Measurements from ENCODE around the gene PRDM9.
"Not testable (repeated sequence)": the region's sequence is repeated elsewhere in the genome, so short reads cannot be mapped to it uniquely, and the experiment has no call there.

The PRDM9 gene

GRCh38 chr5:23496576-23496975 lies 10.8 kb upstream of the PRDM9 start:
- H3K4me3 Mint-ChIP-seq: no peak overlapping the region
- intact Hi-C loops (cut with micrococcal nuclease): no loop called here
- H3K36me3 Mint-ChIP-seq (ENCODE audit: low read depth): no peaks in the 10 kb centered on the region

DNA sequence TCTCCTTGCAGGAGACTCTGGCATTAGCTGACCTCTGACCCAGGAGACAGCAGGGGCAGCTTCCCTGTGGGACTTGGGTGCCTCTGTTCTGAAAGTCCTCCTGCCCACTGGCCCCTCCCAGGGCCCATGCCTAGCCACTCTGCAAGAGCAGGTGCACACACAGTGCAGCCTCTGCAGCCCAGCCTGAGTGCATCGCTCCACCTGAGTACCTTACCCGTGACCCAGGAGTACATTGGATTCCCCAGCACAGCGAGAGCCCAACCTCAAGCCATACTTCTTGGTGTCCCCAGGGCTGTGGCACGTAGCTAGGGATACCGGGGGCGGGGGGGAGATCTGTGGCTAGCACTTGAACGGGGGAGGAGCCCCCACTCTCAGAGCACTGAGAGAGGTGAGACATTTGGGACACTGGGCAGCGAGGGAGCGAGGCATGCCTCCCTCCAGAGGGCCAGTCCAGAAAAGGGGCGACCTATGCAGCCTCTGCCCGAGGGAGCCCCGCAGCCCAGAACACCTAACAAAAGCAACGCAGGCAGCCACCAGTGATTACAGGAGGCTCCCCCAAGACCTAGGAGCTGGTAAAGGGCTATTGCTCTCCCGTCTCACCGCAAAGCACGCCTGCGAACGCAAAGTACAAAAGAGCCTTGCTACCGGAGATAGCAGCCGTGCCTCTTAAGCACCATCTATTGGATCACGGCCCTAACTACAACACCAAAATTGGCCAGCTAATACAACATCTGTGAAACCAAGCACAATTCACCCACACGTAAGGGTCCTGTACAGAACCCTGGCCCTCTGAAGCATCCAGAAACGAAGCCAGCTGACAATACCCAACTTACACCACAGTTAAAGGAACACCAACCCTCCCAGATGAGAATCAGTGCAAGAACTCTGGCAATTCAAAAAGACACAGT lies 826 bp upstream of the PRDM9 start:
- no peaks in the 10 kb centered on the region for H3K36me3 Mint-ChIP-seq (ENCODE audit: low read depth)
- H3K4me1 Mint-ChIP-seq (ENCODE audit: low read depth): no peaks in the 10 kb centered on the region
- H3K4me3 Mint-ChIP-seq: no peak overlapping the region
- intact Hi-C loops (cut with micrococcal nuclease): no loop called here
- no peaks in the 10 kb centered on the region for H3K27me3 Mint-ChIP-seq
- no peak overlapping the region for H3K27ac Mint-ChIP-seq
- H3K9me3 Mint-ChIP-seq: peaks cover 56% of the 10 kb centered on the region

More at GRCh38 chr5:23496576-23496975, 10.8 kb upstream of the PRDM9 start:
- no peaks in the 10 kb centered on the region for H3K27me3 Mint-ChIP-seq
- H3K4me1 Mint-ChIP-seq (ENCODE audit: low read depth): no peaks in the 10 kb centered on the region
- peaks cover 17% of the 10 kb centered on the region for H3K9me3 Mint-ChIP-seq
- H3K27ac Mint-ChIP-seq: no peak overlapping the region

GRCh38 chr5:23510434-23510833 lies 3.0 kb downstream of the PRDM9 start:
- H3K9me3 Mint-ChIP-seq: peaks cover 64% of the 10 kb centered on the region
- H3K27ac Mint-ChIP-seq; H3K4me1 Mint-ChIP-seq (ENCODE audit: low read depth); intact Hi-C loops (cut with micrococcal nuclease); H3K4me3 Mint-ChIP-seq; H3K27me3 Mint-ChIP-seq; H3K36me3 Mint-ChIP-seq (ENCODE audit: low read depth): not testable (repeated sequence)

GRCh38 chr5:23522553-23522952 lies 15.1 kb downstream of the PRDM9 start:
- Mint-ChIP-seq H3K27me3 (no peaks in the 10 kb centered on the region), H3K9me3 (peaks cover 31% of the 10 kb centered on the region), H3K4me3 (no peak overlapping the region), H3K27ac (no peak overlapping the region), H3K36me3 (ENCODE audit: low read depth) (no peaks in the 10 kb centered on the region), H3K4me1 (ENCODE audit: low read depth) (no peaks in the 10 kb centered on the region)
- intact Hi-C loops (cut with micrococcal nuclease): no loop called here

DNA sequence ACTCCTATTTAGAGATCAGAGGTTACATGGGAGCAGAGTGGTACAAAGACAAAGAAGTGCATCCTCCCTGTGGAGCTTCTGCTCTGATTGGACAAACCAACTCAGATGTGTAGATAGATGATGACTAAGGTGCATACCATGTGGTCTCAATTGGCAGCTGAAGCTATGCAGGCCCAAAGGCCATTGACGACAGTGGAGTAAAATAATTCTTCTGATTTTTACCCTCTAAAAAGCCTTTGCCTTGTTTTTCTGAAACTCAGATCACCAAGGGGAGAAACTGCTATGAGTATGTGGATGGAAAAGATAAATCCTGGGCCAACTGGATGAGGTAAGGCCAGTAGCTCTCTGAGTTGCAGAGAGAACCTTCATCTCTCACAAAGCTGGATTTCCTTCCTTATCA lies 15.6 kb downstream of the PRDM9 start:
- H3K9me3 Mint-ChIP-seq: peaks cover 36% of the 10 kb centered on the region
- H3K36me3 Mint-ChIP-seq (ENCODE audit: low read depth): no peaks in the 10 kb centered on the region
- no peaks in the 10 kb centered on the region for H3K27me3 Mint-ChIP-seq
- H3K4me1 Mint-ChIP-seq (ENCODE audit: low read depth): no peaks in the 10 kb centered on the region
- intact Hi-C loops (cut with micrococcal nuclease): no loop called here
- no peak overlapping the region for H3K4me3 Mint-ChIP-seq
- H3K27ac Mint-ChIP-seq: no peak overlapping the region

DNA sequence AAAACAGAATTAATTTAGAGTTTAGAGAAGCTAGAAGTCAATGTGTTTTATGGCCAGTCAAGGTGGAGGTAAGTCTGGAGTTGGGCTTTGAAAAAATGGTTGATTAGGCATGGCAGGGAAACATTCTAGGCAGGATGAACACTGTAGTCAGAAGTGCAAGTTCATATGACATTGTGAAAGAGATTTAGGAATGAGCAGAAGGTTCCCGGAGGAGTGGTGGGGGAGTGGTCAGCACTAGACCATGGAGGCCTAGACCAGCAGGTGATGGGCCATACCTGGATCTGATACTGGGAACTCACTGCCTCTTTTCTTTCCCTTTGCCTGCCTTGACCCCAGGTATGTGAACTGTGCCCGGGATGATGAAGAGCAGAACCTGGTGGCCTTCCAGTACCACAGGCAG lies 16.6 kb downstream of the PRDM9 start:
- Mint-ChIP-seq H3K27me3 (no peaks in the 10 kb centered on the region), H3K36me3 (ENCODE audit: low read depth) (no peaks in the 10 kb centered on the region), H3K9me3 (peaks cover 46% of the 10 kb centered on the region), H3K27ac (no peak overlapping the region), H3K4me1 (ENCODE audit: low read depth) (no peaks in the 10 kb centered on the region), H3K4me3 (no peak overlapping the region)
- intact Hi-C loops (cut with micrococcal nuclease): no loop called here

DNA sequence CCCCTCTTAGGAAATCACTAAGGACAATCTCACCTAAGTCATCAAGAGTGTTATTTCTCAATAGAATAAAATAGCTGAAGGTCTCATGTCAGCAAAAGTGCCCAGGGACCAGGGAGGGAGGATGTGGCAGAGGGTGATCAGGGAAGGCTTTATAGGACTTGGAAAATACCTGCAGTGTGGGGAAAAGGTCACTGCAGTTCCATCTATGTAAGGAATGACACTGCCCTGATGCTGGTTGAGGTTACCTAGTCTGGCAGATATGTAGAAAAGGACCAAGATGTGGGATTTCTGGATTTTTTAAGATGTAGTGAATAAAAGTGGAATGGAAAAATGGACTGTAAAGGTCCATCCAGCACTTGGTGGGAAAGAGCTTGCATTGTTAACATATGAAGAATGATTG lies 18.3 kb downstream of the PRDM9 start:
- no peaks in the 10 kb centered on the region for H3K27me3 Mint-ChIP-seq
- no peak overlapping the region for H3K27ac Mint-ChIP-seq
- H3K9me3 Mint-ChIP-seq: peaks cover 40% of the 10 kb centered on the region
- H3K4me1 Mint-ChIP-seq (ENCODE audit: low read depth): no peaks in the 10 kb centered on the region
- intact Hi-C loops (cut with micrococcal nuclease): no loop called here
- no peak overlapping the region for H3K4me3 Mint-ChIP-seq
- H3K36me3 Mint-ChIP-seq (ENCODE audit: low read depth): no peaks in the 10 kb centered on the region

DNA sequence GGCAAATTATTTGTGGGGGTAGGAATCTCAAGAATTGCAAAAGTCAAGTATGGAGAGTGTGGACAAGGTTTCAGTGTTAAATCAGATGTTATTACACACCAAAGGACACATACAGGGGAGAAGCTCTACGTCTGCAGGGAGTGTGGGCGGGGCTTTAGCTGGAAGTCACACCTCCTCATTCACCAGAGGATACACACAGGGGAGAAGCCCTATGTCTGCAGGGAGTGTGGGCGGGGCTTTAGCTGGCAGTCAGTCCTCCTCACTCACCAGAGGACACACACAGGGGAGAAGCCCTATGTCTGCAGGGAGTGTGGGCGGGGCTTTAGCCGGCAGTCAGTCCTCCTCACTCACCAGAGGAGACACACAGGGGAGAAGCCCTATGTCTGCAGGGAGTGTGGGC lies 19.2 kb downstream of the PRDM9 start:
- H3K36me3 Mint-ChIP-seq (ENCODE audit: low read depth); H3K4me3 Mint-ChIP-seq; intact Hi-C loops (cut with micrococcal nuclease); H3K27ac Mint-ChIP-seq; H3K27me3 Mint-ChIP-seq; H3K4me1 Mint-ChIP-seq (ENCODE audit: low read depth): not testable (repeated sequence)
- H3K9me3 Mint-ChIP-seq: peaks cover 38% of the 10 kb centered on the region

DNA sequence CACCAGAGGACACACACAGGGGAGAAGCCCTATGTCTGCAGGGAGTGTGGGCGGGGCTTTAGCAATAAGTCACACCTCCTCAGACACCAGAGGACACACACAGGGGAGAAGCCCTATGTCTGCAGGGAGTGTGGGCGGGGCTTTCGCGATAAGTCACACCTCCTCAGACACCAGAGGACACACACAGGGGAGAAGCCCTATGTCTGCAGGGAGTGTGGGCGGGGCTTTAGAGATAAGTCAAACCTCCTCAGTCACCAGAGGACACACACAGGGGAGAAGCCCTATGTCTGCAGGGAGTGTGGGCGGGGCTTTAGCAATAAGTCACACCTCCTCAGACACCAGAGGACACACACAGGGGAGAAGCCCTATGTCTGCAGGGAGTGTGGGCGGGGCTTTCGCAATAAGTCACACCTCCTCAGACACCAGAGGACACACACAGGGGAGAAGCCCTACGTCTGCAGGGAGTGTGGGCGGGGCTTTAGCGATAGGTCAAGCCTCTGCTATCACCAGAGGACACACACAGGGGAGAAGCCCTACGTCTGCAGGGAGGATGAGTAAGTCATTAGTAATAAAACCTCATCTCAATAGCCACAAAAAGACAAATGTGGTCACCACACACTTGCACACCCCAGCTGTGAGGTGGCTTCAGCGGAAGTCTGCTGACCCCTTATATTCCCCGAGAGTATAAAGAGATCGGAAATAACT lies 20.0 kb downstream of the PRDM9 start:
- H3K27ac Mint-ChIP-seq; H3K27me3 Mint-ChIP-seq; H3K36me3 Mint-ChIP-seq (ENCODE audit: low read depth); H3K4me1 Mint-ChIP-seq (ENCODE audit: low read depth); intact Hi-C loops (cut with micrococcal nuclease); H3K4me3 Mint-ChIP-seq: not testable (repeated sequence)
- H3K9me3 Mint-ChIP-seq: peaks cover 38% of the 10 kb centered on the region

DNA sequence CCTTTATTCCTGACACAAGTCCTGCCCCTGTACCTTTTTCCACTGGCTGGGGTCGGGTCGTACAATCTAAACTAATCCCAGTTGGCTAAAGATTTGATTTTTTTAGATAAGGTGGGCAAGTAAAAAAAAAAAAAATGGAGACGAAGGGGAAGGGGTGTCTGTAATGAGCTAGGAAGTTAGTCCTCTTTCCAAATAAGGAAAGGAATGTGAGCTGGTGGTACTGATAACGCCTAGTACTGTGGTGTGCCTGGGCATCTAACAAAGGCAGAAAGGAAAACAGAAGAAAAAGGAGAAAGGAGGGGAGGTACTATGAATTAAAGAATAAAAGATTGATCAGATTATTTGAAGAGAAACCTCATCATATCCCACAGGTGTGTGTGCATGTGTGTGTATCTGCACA lies 21.3 kb downstream of the PRDM9 start:
- intact Hi-C loops (cut with micrococcal nuclease): no loop called here
- H3K4me1 Mint-ChIP-seq (ENCODE audit: low read depth): no peaks in the 10 kb centered on the region
- H3K27ac Mint-ChIP-seq: no peak overlapping the region
- no peak overlapping the region for H3K4me3 Mint-ChIP-seq
- H3K9me3 Mint-ChIP-seq: peaks cover 36% of the 10 kb centered on the region
- no peaks in the 10 kb centered on the region for H3K36me3 Mint-ChIP-seq (ENCODE audit: low read depth)
- no peaks in the 10 kb centered on the region for H3K27me3 Mint-ChIP-seq

- no peaks in the 10 kb centered on the region for H3K27me3 Mint-ChIP-seq
- intact Hi-C loops (cut with micrococcal nuclease): no loop called here
- H3K36me3 Mint-ChIP-seq (ENCODE audit: low read depth): no peaks in the 10 kb centered on the region
- no peak overlapping the region for H3K4me3 Mint-ChIP-seq
- H3K9me3 Mint-ChIP-seq: peaks cover 29% of the 10 kb centered on the region
- no peak overlapping the region for H3K27ac Mint-ChIP-seq
- no peaks in the 10 kb centered on the region for H3K4me1 Mint-ChIP-seq (ENCODE audit: low read depth)
These were observed 23.2 kb downstream of the PRDM9 start for GRCh38 chr5:23530571-23530970.

DNA sequence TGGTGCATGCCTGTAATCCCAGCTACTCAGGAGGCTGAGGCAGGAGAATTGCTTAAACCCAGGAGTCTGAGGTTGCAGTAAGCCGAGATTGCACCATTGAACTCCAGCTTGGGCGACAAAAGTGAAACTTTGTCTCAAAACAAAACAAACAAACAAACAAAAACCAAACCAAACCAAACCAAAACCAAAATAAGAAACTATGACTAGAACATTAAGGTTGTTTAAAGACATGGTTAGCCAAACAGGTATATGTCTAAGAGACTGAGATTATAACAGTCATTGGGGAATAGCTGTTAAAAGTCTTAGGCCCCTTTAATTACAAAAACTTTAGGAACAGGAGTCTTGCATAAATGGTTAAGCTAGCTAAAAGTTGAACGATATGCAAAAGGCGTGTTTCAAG lies 63.6 kb downstream of the PRDM9 start:
- Mint-ChIP-seq H3K27ac (no peak overlapping the region), H3K9me3 (no peaks in the 10 kb centered on the region), H3K36me3 (ENCODE audit: low read depth) (no peaks in the 10 kb centered on the region), H3K4me1 (ENCODE audit: low read depth) (no peaks in the 10 kb centered on the region), H3K4me3 (no peak overlapping the region), H3K27me3 (no peaks in the 10 kb centered on the region)
- intact Hi-C loops (cut with micrococcal nuclease): no loop called here
